Measurements from ENCODE around the gene TLN1.

The TLN1 gene

GRCh38 chr9:35649431-35650340 is 82.3 kb downstream of the TLN1 start:
- DNase-seq (ENCODE audit: low read depth): no peak
- no peak for TF ChIP-seq CTCF (conservative IDR thresholded peaks at IDR 0.05; ENCODE audit: low read depth, low read length)
- H3K4me3 ChIP-seq (ENCODE audit: low read length): no peak overlapping the region
